ENCODE results near the gene TBC1D22A.

Gene TBC1D22A

GRCh38 chr22:47010211-47010610, 247.8 kb downstream of the TBC1D22A start:
- H3K4me3 ChIP-seq (ENCODE audit: low read depth, low read length): no peak overlapping the region
- TF ChIP-seq CTCF (IDR thresholded peaks at IDR 0.05; ENCODE audit: low read depth, low read length): no peak

- TF ChIP-seq CTCF (IDR thresholded peaks at IDR 0.05; ENCODE audit: low read depth, low read length): no peak
- no peak overlapping the region for H3K4me3 ChIP-seq (ENCODE audit: low read depth, low read length)
Measured at GRCh38 chr22:47011131-47011858, 248.8 kb downstream of the TBC1D22A start.

GRCh38 chr22:47011859-47012258, 249.4 kb downstream of the TBC1D22A start:
- TF ChIP-seq CTCF (IDR thresholded peaks at IDR 0.05; ENCODE audit: low read depth, low read length): no peak
- no peak overlapping the region for H3K4me3 ChIP-seq (ENCODE audit: low read depth, low read length)

- no peak overlapping the region for H3K4me3 ChIP-seq (ENCODE audit: low read depth, low read length)
- TF ChIP-seq CTCF (IDR thresholded peaks at IDR 0.05; ENCODE audit: low read depth, low read length): no peak
Measured at GRCh38 chr22:47012589-47013370, 250.3 kb downstream of the TBC1D22A start.

GRCh38 chr22:47013861-47014635, 251.6 kb downstream of the TBC1D22A start:
- H3K4me3 ChIP-seq (ENCODE audit: low read depth, low read length): no peak overlapping the region

GRCh38 chr22:47014636-47015345, 252.3 kb downstream of the TBC1D22A start:
- TF ChIP-seq CTCF (IDR thresholded peaks at IDR 0.05; ENCODE audit: low read depth, low read length): no peak
- H3K4me3 ChIP-seq (ENCODE audit: low read depth, low read length): no peak overlapping the region

More at GRCh38 chr22:47013861-47014635, 251.6 kb downstream of the TBC1D22A start:
- TF ChIP-seq CTCF (IDR thresholded peaks at IDR 0.05; ENCODE audit: low read depth, low read length): no peak

All from WI38 (cell line).